HG03097 (cell line): ENCODE data around the gene PRKAR2A.
"Not testable (repeated sequence)": the region's sequence is repeated elsewhere in the genome, so short reads cannot be mapped to it uniquely, and the experiment has no call there.

Source experiments
- ATAC-seq: cut with Tn5 transposase; IDR thresholded peaks from one replicate; pipeline ENCODE4 v1.9.1; 2021; ENCODE audit not compliant: unreplicated experiment, low FRiP score

The PRKAR2A gene

DNA sequence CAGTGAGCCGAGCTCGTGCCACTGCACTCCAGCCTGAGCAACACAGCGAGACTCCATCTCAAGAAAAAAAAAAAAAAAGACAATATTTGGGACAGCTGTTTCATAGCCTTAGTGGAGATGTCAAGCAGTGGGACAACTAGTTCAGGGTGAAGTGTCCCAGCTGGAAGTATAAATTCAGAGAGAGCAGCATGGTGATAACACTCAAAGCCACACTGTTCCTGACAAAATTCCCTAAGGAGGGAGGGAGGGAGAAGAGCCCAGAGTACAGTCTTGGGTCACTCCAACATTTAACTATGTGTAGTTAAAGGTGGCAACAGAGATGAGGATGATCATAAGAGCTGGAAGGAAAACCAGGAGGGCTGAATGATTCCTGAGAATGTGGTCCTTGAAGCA lies 109.5 kb downstream of the PRKAR2A start:
- ATAC-seq, result no peak

DNA sequence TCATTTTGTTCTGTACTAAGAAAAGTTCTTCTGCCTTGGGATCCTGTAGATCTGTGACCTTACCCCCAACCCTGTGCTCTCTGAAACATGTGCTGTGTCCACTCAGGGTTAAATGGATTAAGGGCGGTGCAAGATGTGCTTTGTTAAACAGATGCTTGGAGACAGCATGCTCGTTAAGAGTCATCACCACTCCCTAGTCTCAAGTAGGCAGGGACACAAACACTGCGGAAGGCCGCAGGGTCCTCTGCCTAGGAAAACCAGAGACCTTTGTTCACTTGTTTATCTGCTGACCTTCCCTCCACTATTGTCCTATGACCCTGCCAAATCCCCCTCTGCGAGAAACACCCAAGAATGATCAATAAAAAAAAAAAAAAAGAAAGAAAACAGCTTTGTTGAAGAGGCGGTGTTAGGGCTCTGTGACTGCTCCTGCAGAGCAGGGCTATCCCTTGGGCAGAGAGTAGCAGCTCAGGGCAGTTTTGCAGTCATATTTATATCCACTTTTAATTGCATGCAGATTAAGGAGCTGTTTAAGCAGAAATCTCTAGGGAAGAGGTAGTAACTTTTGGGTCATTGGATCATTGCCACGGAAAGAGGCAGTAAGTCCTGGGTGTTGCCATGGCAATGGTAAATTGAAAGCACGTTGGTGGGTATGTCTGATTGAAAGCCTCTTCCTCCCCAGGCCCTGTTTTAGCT lies 112.5 kb downstream of the PRKAR2A start:
- ATAC-seq, result not testable (repeated sequence)

DNA sequence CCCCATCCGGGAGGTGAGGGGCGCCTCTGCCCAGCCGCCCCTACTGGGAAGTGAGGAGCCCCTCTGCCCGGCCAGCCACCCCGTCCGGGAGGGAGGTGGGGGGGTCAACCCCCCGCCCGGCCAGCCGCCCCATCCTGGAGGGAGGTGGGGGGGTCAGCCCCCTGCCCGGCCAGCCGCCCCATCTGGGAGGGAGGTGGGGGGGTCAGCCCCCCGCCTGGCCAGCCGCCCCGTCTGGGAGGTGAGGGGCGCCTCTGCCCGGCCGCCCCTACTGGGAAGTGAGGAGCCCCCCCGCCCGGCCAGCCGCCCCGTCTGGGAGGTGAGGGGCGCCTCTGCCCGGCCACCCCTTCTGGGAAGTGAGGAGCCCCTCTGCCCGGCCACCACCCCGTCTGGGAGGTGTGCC lies 113.1 kb downstream of the PRKAR2A start:
- ATAC-seq, result not testable (repeated sequence)

DNA sequence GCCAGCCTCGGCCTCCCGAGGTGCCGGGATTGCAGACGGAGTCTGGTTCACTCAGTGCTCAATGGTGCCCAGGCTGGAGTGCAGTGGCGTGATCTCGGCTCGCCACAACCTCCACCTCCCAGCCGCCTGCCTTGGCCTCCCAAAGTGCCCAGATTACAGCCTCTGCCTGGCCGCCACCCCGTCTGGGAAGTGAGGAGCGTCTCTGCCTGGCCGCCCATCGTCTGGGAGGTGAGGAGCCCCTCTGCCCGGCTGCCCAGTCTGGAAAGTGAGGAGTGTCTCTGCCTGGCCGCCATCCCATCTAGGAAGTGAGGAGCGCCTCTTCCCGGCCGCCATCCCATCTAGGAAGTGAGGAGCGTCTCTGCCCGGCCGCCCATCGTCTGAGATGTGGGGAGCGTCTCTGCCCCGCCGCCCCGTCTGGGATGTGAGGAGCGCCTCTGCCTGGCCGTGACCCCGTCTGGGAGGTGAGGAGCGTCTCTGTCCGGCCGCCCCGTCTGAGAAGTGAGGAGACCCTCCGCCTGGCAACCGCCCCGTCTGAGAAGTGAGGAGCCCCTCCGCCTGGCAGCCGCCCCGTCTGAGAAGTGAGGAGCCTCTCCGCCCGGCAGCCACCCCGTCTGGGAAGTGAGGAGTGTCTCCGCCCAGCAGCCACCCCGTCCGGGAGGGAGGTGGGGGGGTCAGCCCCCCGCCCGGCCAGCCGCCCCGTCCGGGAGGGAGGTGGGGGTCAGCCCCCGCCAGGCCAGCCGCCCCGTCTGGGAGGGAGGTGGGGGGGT lies 113.7 kb downstream of the PRKAR2A start:
- not testable (repeated sequence) for ATAC-seq

DNA sequence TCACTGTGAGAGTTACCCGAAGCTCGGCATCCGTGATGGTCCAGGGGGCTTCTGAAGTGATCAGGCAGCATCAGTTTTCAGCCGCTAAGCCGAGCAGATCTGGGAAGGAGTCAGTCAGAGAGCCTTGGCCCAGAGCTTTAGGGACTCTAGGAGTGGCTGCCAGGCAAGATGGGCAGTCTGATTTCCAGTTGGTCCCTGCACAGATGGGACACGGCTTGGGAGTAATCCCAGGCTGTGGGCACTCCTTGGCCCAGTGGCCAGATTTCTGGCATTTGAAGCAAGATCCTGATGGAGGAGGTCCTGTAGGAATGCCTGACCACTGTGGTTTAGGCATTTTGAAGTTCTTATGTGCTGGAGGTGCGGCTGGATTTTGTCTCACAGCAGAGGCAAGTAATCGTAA lies 120.2 kb downstream of the PRKAR2A start:
- ATAC-seq, result no peak

DNA sequence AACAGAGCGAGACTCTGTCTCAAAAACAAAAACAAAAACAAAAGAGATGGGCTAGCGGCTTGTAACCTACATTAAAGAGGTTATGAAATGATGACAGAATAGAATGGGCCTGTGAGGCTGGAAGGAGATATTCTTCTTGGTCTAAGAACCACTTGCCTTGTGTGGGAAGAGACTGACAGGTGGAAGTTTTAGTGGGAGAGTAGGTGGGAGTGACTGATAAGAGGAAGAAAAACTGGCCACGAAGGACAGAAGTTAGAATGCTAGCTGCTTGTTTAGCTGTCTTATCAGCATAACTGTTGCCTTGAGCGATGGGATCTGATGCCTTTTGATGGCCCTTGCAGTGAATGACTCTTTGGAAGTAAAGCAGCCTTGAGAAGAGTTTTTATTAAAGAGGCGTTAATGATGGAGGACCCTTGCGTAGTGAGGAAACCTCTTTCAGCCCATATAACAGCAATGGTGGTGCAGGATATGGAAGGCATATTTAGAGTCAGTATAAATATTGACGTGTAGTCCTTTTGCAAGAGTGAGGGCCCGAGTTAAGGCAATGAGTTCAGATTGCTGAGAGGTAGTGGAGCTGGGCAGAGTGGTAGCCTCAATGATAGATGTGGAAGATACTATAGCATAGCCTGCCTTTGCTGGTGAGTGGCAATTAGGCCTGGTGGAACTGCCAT lies 122.4 kb downstream of the PRKAR2A start:
- ATAC-seq, result not testable (repeated sequence)

DNA sequence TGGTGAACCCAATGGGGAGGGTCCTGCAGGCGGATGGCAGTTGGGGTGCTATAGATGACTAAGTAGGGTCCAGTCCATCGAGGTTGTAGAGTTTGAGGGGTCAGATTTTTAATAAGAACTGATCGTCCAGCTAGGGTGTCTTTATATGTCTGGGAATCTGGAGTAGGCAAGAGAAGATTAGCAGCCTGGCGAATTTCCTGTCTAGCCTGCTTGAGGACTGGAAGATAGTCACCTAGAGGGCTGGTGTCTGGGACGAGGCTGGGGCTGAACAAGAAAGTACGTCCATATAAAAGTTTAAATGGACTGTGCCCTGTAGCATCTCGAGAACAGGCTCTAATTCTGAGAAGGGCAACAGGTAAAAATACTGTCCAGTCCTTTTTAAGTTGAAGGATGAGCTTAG lies 123.9 kb downstream of the PRKAR2A start:
- ATAC-seq, result no peak

DNA sequence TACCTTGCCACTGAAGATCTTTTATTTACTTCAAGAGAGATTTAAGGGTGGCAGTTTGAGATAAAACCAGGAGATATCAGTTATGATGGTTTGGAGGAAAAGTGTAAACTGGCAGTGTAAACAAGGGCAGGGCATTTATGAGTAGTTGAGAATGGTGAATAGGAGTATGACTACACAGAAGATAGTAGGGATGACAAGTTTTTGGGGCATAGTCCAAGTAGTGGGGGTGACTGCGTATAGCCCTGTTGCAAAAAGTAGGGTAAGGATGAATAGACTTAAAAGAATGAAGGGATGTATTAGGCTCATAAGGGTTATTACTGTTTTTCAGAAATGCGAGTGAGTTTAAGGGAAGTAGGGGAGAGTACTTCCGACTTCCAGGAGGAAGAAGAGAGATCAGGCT lies 124.4 kb downstream of the PRKAR2A start:
- not testable (repeated sequence) for ATAC-seq

DNA sequence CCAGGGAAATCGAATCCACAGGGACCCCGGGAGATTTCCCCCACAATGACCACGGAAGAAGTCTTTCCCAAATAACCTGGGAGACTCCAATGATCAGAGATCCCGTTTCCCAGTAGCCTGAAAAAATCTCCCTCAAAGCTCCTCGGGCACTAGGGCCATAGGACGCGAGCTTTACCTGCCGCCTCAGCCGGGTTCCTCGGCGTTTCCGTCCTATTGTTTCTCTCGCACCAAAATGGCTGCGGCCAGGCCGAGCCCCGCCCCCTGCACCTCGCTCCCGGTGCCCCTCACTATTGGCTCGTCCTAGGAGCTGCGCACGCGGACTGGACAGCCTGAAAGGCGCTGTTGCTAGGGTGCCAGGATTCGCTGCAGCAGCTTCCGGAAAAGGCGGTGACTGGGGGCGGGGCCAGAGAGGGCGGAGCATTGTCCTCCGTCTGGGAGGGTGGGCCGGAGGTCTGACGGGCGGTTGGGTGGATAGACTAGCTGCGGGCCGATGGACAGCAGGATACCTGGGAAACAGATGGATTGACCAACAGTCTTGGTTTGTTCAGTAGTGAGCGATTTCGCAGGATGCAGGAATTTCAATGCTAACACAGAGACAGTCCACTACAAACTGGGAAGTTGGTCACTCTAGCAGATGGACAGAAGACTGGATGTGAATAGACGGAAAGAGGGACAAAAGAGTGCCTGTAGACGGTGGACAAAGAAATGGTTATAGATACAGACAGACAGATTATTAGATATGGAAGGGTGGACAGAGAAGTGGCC lies 130.5 kb downstream of the PRKAR2A start, which contains the start of gene IP6K2:
Gene IP6K2, minus strand, starts transcription at position 240 of the 765 bp plus-strand sequence. CDS start 21,930 bp downstream, outside the sequence.
- peak; percentile 97 for ATAC-seq

DNA sequence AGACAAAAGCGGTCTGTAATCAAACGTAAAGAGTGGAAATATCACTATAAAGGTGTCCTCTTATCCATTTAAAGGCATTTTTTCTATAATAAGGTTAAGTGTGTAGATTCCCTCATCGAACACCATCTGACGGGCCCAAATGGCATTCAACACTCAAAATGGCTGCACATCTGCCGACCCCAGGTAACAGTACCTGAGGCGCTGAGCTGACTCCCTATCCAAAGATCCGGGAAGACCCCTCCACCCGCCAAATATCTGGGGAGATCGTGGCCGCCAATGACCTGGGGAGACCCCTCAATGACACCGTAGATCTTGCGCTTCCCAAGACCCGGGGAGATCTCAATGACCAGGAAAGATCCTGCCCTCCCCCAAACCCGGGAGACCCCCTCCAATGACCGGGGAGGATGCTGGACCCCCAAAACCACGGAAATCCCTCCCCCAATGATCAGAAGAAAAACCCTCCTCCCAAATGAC lies 131.1 kb downstream of the PRKAR2A start:
- no peak for ATAC-seq

DNA sequence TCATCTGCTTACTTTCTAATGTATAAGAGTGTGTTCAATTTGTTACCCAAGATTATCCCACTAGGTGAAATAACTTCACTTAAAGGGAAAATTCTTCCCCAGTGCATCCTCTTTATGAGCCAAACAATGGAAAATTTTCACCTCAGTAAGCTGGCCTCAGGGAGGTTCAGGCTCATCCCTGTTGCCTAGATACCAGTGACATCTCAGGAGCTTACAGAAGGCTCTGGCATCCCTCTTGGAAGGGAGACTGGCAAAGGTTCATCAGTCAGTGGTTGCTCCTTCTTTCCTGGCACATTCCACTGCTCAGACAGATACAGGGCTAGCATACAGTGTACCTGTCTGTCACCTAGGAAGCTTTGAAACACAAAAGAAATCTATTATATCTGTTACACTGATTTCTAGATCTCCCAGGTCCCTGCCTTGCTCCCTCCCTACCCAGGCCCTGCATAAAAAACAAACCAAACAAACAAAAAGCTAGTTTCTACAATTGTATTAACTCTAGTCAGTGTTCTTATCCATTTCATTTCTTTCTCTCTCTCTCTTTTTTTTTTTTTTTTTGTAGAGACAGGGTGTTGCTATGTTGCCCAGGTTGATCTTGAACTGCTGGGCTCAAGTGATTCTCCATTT lies 132.4 kb downstream of the PRKAR2A start:
- no peak for ATAC-seq

DNA sequence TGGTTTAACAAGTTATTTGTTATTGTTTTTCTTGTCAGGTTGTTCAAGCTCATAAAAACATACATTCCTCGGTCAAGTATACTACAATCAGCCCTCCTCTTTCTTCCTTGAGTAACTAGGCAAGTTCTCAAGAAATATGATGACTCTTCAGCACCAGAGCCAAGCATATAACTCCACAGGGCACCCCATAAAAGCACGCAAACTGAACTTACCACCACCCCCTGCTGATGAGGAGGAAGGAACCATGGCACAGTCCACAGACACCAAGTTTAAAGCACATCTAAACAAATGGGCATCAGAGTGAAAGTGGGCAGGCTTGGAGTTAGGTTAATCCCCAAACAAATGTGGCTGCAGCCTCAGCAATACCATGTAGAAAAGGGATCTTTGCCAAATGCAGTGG lies 135.9 kb downstream of the PRKAR2A start:
- ATAC-seq, result no peak

DNA sequence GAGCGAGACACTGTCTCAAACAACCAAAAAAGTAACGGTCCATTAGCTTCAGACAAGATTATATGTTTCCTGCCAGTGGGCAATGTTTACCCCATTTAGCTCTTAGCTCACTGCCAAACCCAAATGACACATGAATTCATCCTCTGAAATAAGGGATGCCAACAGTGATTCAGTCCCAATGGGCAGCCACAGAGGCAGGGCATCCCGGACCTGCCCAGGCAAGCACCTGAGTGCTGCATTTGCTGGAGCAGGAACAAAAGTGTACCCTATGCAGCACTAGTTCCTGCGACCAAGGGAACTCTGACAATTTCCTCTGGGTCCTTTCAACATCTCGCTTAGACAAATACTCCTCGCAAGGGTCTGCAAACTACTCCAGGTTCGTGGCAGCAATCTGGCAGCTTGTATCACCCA lies 138.6 kb downstream of the PRKAR2A start:
- no peak for ATAC-seq

DNA sequence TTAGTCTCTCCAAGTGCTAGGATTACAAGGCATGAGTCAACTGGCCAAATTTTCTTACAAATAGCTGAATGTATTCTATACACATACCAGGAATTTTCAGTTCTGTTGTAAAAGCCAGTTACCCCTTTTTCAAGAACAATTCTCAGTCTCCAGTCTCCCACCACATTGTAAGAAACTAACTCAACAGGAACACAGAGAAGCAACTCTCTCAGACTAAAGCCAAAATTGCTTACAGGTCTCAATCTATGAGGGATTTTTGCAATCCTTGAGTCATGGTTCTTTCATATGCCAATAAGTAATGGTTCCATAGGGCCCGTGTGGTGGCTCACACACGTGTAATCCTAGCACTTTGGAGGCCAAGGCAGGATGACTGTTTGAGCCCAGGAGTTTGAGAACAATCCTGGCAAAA lies 139.2 kb downstream of the PRKAR2A start:
- ATAC-seq, result no peak

DNA sequence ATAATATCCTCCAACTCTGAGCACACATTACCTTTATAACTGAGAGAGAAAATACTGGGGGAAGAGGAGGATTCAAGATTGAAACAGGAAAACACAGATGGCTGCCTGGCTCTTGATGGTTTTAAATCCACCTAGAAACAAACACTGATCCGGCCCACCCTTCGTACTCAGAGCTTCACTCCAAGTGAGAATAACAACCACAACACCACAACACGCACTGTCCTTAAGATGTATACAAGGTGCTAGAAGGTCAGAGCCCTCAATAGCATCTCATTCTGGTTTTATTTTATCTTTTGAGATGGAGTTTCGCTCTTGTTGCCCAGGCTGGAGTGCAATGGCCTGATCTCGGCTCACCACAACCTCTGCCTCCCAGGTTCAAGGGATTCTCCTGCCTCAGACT lies 140.5 kb downstream of the PRKAR2A start:
- ATAC-seq, result no peak

DNA sequence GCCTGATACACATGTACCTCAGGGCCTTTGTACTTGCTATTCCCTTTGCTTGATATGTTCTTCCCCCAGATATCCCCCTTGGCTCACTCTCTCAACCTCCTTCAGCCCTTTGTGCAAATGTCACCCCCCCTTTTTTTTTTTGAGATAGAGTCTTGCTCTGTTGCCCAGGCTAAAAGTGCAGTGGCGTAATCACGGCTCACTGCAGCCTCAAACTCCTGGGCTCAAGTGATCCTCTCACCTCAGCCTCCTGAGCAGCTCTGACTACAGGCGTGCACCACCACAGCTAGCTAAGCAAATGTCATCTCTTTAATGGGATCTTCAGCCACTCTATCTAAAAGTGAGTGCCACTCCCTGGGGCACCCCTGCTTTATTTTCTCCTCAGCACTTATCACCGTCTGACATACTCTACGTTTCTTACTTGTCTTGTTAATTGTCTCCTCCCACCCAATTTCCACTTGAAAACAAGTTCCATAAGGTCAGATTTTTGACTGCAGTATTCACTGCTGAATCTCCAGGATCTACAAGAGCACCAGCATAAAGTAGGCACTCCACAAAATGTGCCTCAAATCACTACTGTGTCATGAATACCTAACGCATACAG lies 145.3 kb downstream of the PRKAR2A start:
- ATAC-seq, result no peak

DNA sequence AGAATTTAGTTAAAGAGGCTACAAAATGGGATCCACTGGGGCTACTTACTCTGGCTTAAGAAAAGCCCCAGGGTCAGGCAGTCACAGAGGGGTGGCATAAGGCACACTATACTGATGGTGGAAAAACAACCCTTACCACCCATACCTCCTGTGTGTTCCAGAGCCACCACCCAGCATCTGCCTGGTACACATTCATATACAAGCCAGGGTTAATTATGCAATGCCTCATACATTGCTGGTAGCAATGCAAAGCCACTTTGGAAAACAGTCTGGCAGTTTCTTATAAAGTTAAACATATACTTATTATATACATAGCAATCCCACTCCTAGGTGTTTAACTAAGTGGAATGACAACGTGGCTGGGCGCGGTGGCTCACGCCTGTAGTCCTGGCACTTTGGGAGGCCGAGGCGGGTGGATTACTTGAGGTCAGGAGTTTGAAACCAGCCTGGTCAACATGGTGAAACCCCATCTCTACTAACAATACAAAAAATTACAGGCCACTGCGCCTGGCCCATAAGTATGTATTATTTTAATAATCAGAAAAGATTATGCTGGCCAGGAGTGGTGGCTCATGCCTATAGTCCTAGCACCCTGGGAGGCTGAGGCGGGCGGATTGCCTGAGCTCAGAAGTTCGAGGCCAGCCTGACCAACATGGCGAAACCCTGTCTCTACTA lies 146.8 kb downstream of the PRKAR2A start:
- no peak for ATAC-seq

DNA sequence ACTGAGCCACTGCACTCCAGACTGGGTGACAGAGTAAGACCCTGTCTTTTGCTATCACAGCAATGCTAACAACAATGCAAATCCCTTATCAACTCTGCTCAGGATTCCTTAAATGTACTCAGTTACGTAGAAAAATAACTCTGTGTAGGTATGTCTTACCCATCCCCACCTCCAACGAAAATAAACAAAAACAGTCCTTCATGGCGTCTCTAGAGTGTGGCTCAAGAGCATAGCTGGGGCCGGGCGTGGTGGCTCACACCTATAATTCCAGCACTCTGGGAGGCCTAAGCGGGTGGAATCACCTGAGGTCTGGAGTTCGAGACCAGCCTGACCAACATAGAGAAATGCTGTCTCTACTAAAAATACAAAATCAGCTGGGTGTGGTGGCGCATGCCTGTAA lies 148.8 kb downstream of the PRKAR2A start:
- ATAC-seq, result no peak

DNA sequence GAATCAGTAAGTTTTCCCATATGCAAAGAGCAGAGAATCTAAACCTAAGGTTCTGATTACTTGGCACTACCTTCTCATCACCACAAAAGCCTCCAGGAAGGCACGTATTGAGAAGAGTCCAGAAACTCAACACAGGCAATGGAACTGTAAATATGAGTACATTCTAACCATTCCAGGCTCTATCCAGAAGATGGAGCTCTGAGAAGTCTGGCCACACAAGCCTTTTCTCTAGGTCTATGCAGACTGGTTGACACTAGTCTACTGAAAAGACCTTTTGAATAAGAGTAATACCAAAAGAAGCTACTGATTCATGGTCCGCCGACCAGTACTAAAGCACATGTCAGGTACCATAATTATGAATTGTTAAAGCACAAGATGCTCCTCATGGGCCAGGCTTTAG lies 149.7 kb downstream of the PRKAR2A start:
- no peak for ATAC-seq
